SH-SY5Y (cell line): ENCODE measurements around the gene DOCK3.

Experiments used
- GATA2 ChIP-seq: IDR thresholded peaks from 2 replicates; pipeline ENCODE4 v1.6.1; 2011; ENCODE audit warnings: mild to moderate bottlenecking, low read depth, low read length
- GATA3 ChIP-seq: IDR thresholded peaks from 2 replicates; pipeline ENCODE4 v1.6.1; 2011; ENCODE audit warnings: low read depth, mild to moderate bottlenecking, low read length, moderate library complexity

- TF ChIP-seq GATA2 (no peak), GATA3 (no peak)
These were observed 297.3 kb downstream of the DOCK3 start for GRCh38 chr3:50972029-50972428.
